Measurements from ENCODE around the gene ISL2.

DNA sequence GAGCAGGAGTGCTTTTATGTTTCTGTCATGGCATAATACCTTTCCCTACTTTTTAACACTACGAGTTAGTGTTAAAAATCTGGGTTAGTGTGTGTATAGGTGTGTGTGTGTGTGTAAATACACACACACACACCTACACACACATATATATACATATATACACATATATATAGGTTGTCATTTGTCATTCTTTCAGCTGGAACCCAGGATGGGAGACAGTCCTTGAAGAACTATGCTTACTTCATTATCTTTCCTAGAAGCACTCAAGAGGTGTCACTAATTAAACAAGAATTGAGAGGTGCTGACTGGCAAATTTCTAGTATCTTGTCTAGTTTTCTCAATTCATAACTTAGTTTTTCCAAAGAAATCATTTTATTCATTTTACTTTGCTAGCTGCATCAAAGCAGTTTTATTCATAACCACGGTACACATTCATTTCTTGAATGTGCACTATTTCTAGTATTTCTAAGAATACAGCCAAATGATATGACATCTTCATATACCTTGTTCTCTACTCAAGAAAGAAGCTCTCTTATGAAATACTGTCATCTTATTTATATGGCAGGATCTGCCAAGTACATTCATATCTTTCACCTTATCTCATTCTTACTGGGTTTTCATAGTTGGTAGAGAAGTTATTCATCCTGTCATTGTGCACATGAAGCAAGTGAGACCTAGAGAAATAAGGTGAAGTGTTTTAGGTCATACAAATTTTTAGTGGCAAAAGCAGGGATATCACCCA lies 46.6 kb downstream of the ISL2 start:
- TF ChIP-seq, protein P1, sequence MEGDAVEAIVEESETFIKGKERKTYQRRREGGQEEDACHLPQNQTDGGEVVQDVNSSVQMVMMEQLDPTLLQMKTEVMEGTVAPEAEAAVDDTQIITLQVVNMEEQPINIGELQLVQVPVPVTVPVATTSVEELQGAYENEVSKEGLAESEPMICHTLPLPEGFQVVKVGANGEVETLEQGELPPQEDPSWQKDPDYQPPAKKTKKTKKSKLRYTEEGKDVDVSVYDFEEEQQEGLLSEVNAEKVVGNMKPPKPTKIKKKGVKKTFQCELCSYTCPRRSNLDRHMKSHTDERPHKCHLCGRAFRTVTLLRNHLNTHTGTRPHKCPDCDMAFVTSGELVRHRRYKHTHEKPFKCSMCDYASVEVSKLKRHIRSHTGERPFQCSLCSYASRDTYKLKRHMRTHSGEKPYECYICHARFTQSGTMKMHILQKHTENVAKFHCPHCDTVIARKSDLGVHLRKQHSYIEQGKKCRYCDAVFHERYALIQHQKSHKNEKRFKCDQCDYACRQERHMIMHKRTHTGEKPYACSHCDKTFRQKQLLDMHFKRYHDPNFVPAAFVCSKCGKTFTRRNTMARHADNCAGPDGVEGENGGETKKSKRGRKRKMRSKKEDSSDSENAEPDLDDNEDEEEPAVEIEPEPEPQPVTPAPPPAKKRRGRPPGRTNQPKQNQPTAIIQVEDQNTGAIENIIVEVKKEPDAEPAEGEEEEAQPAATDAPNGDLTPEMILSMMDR (conservative IDR thresholded peaks at IDR 0.05; ENCODE audit: low read depth, low read length): no peak
- TF ChIP-seq RAD21 (IDR thresholded peaks at IDR 0.05; ENCODE audit: low read length) (no peak), POLR2A (IDR thresholded peaks at IDR 0.05; ENCODE audit: low read depth, low read length) (no peak), CEBPB (IDR thresholded peaks at IDR 0.05; ENCODE audit: low read depth, low read length) (no peak)
